OCI-LY7 (cell line): ENCODE measurements around the gene TFCP2L1.
"Not testable (repeated sequence)": the region's sequence is repeated elsewhere in the genome, so short reads cannot be mapped to it uniquely, and the experiment has no call there.

Experiments used
- EZH2phosphoT487 ChIP-seq: fragments of 200-600 bp; sonication (generic); IDR thresholded peaks from 2 replicates; pipeline ENCODE4 v1.6.1; 2018; ENCODE audit warnings: low read depth, borderline replicate concordance, mild to moderate bottlenecking, mixed run types, antibody characterized with exemption, low read length, moderate library complexity, mixed read lengths
- TF ChIP-seq, protein P1 (sequence below): fragments of 200-600 bp; sonication (generic); conservative IDR thresholded peaks from 2 replicates; pipeline ENCODE4 v1.5.1; 2014; ENCODE audit warnings: mild to moderate bottlenecking, antibody characterized with exemption, low read length, moderate library complexity, mixed read lengths

DNA sequence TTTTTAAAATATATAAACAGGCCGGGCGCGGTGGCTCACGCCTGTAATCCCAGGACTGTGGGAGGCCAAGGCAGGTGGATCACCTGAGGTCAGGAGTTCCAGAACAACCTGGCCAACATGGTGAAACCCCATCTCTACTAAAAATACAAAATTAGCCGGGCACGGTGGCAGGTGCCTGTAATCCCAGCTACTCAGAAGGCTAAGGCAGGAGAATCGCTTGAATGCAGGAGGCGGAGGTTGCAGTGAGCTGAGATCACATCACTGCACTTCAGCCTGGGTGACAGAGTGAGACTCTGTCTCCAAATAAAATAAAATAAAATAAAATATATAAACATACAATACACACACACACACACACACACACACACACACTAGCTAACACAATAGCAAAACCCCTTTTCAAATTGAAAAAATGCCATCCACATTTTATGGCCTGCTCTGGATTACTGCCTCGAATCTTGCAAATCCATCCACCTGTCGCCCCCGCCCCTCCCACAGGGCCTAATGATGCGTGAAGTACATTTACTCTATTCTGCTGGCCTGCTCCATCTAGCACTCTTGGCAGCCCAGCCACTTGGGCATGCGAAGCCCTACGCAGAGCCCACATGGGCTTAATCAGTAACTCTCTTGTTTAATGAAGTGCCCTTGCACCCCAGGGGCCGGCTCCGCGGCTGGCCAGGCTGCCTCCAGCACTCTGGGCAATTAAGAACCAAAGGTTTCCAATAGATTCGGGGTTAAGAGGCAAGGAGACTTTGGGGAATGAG, 57.4 kb downstream of the TFCP2L1 start:
- TF ChIP-seq, protein P1, sequence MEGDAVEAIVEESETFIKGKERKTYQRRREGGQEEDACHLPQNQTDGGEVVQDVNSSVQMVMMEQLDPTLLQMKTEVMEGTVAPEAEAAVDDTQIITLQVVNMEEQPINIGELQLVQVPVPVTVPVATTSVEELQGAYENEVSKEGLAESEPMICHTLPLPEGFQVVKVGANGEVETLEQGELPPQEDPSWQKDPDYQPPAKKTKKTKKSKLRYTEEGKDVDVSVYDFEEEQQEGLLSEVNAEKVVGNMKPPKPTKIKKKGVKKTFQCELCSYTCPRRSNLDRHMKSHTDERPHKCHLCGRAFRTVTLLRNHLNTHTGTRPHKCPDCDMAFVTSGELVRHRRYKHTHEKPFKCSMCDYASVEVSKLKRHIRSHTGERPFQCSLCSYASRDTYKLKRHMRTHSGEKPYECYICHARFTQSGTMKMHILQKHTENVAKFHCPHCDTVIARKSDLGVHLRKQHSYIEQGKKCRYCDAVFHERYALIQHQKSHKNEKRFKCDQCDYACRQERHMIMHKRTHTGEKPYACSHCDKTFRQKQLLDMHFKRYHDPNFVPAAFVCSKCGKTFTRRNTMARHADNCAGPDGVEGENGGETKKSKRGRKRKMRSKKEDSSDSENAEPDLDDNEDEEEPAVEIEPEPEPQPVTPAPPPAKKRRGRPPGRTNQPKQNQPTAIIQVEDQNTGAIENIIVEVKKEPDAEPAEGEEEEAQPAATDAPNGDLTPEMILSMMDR: not testable (repeated sequence)
- TF ChIP-seq EZH2phosphoT487: not testable (repeated sequence)
